Renal cortex interstitium (tissue), 11 donors: Measurements from ENCODE around the gene BMERB1. TPM values are rescaled to one million over a fixed set of nuclear protein-coding genes. Genes with fewer than 3 reads are reported as not detected.
"Not testable (repeated sequence)": the region's sequence is repeated elsewhere in the genome, so short reads cannot be mapped to it uniquely, and the experiment has no call there.

Experiments
- DNase-seq, 11 donors: peaks; one replicate each; pipeline ENCODE4 v3.0.0-alpha.2; 2013; ENCODE audit warnings: low read depth in 9 of 11, low spot score in 4 of 11; ENCODE audit errors: extremely low read depth in 1 of 11
- polyA plus RNA-seq, 3 donors: library from polyadenylated mRNA; unstranded; fragments of 120-200 nt; gene quantifications; one replicate each; pipeline ENCODE4 v1.2.1, GENCODE V29; 2013; ENCODE audit not compliant: insufficient read length in 3 of 3

The BMERB1 gene
- polyA plus RNA-seq, 3 donors, result 36.9 to 46.6 (median 42.8) TPM

GRCh38 chr16:15451098-15451731 is 16.8 kb downstream of the BMERB1 start:
- no peak for DNase-seq

GRCh38 chr16:15452246-15452855 is 18.0 kb downstream of the BMERB1 start:
- DNase-seq, result no peak

- not testable (repeated sequence) for DNase-seq
Observed at GRCh38 chr16:15453296-15453695, 18.9 kb downstream of the BMERB1 start.

- DNase-seq, result not testable (repeated sequence)
Observed at GRCh38 chr16:15454933-15455332, 20.5 kb downstream of the BMERB1 start.

- no peak for DNase-seq
Observed at GRCh38 chr16:15457400-15457799, 23.0 kb downstream of the BMERB1 start.

- no peak for DNase-seq
Observed at GRCh38 chr16:15457958-15458357, 23.6 kb downstream of the BMERB1 start.

- no peak for DNase-seq
Observed at GRCh38 chr16:15459791-15460190, 25.4 kb downstream of the BMERB1 start.

- no peak for DNase-seq
Observed at GRCh38 chr16:15460601-15461000, 26.2 kb downstream of the BMERB1 start.

- no peak for DNase-seq
Observed at GRCh38 chr16:15461376-15461775, 27.0 kb downstream of the BMERB1 start.

- no peak for DNase-seq
Observed at GRCh38 chr16:15464401-15465186, 30.2 kb downstream of the BMERB1 start.

GRCh38 chr16:15466131-15466530 is 31.7 kb downstream of the BMERB1 start:
- DNase-seq, result no peak

- DNase-seq, result no peak
Observed at GRCh38 chr16:15466886-15467781, 32.7 kb downstream of the BMERB1 start.

GRCh38 chr16:15476971-15477370 is 42.6 kb downstream of the BMERB1 start:
- DNase-seq, result not testable (repeated sequence)

GRCh38 chr16:15477802-15478201 is 43.4 kb downstream of the BMERB1 start:
- no peak for DNase-seq

- peak in 3 of 11 donors; percentile 13 to 33 (median 20) for DNase-seq
Observed at GRCh38 chr16:15482068-15482747, 47.8 kb downstream of the BMERB1 start.

GRCh38 chr16:15482748-15483298 is 48.4 kb downstream of the BMERB1 start:
- DNase-seq, result no peak

- DNase-seq, result no peak
Observed at GRCh38 chr16:15483857-15484256, 49.5 kb downstream of the BMERB1 start.

GRCh38 chr16:15484662-15485061 is 50.3 kb downstream of the BMERB1 start:
- DNase-seq, result no peak
